GM12872 (cell line): Measurements from ENCODE around the gene EXOC1.

ENCODE experiments used
- TF ChIP-seq, protein P1 (sequence below): IDR thresholded peaks from 3 replicates; pipeline ENCODE4 v1.5.1; 2011; ENCODE audit warnings: low read depth, mild to moderate bottlenecking, low read length, moderate library complexity; ENCODE audit not compliant: insufficient read depth

EXOC1 gene

DNA sequence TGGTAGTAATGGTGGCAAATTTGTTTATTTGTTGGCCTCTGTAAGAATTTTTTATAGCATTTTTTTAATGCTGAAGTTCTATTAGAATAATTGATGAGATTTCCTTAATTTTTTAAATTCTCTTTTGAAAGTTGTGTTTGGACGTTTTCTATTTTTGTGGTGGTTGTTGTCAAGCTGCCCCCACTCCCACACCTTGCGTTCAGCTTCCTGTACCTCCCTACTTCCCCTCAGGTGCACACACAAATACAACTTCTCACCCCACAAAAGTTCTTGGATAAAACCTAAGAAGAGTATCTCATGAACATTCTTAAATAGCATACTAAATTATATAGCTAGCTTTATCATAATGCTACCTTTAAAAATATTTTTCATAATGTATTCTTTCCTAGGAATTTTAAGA lies 38.7 kb downstream of the EXOC1 start:
- TF ChIP-seq, protein P1, sequence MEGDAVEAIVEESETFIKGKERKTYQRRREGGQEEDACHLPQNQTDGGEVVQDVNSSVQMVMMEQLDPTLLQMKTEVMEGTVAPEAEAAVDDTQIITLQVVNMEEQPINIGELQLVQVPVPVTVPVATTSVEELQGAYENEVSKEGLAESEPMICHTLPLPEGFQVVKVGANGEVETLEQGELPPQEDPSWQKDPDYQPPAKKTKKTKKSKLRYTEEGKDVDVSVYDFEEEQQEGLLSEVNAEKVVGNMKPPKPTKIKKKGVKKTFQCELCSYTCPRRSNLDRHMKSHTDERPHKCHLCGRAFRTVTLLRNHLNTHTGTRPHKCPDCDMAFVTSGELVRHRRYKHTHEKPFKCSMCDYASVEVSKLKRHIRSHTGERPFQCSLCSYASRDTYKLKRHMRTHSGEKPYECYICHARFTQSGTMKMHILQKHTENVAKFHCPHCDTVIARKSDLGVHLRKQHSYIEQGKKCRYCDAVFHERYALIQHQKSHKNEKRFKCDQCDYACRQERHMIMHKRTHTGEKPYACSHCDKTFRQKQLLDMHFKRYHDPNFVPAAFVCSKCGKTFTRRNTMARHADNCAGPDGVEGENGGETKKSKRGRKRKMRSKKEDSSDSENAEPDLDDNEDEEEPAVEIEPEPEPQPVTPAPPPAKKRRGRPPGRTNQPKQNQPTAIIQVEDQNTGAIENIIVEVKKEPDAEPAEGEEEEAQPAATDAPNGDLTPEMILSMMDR, result no peak

DNA sequence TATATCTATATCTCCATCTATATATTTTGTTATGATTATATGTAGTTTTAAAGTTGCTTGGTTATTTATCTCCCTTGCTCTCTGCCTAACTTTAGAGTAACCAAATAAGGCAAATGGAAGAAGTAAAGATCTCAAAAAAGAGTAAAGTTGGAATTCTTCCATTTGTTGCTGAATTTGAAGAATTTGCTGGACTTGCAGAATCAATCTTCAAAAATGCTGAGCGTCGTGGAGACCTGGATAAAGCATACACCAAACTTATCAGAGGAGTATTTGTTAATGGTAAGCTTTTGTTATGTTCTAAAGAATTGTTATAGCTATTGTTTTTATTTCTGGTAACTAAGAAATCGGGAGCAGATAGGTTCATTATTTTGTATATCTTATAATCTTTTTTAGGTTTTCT lies 43.2 kb downstream of the EXOC1 start:
- TF ChIP-seq, protein P1, result no peak

- TF ChIP-seq, protein P1, result no peak
These were observed 49.2 kb downstream of the EXOC1 start for GRCh38 chr4:55902677-55903076.

DNA sequence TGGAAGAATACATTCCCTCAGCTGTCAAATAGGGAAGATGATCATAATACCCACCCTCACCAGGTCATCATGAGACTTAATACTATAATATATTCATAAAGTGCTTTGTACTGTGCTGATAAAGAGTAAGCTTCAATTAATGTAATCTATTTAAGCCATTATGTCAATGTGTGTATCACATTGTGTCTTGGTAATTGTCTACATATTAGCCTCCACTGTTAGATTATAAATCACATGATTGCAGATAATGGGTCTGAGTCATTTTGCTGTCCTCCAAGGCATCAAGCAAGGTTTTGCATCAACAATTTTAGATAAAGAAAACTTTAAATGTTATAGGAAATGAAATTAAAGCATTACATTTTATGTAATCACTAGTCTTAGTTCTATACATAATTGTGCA lies 50.1 kb downstream of the EXOC1 start:
- TF ChIP-seq, protein P1, result no peak

DNA sequence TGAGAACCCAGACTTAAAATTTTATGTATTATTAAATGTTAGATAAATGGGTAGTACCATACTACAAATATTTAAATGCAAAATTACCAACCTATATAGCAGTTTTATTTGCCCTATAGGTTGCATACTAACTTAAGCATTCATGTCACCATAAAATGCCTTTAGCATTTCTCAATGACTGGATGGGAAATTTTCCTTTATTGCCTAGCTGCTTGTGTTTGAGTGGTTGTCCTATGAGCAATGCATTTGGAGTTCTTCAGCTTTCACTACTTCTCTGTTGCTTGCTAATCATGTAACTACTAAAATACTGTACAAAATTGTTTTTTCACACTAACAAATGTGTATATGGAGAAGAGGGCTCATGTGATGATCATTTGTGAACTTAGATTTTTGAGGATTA lies 51.1 kb downstream of the EXOC1 start:
- TF ChIP-seq, protein P1, result no peak

DNA sequence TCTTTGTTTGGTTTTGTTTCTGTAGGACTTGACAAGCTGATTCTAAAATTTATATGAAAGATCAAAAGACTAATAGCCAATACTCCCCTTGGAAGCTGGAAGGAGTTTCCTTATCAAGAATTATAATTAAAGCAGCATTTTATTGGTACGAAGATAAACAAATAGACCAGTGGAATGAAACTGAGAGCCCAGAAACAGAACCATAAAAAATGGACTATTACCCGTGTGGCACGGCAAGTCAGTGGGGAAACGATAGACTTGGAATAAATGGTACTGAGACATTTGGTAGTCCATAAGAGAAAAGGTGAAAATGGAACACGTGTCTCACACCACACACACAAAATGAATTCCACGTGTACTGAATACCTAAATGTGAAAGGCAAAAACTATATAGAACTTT lies 52.9 kb downstream of the EXOC1 start:
- TF ChIP-seq, protein P1, result no peak

DNA sequence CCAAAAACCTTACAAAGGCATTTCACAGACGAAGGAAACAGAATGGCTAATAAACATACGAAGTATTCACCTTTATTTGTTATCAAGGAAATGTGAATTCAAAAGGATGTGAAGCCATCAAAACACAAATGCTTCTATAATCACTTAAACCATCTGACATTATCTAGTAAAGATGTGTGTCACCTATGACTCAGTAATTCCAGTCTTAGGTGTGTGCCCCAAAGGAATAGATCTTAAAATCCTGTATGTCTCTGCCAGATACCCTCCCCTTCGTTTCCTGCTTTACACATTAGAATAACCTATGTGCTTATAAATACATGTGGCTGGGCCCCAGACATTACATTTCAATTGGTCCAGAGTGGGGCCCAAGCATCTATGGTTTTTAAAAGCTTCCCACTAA lies 53.5 kb downstream of the EXOC1 start:
- TF ChIP-seq, protein P1, result no peak

DNA sequence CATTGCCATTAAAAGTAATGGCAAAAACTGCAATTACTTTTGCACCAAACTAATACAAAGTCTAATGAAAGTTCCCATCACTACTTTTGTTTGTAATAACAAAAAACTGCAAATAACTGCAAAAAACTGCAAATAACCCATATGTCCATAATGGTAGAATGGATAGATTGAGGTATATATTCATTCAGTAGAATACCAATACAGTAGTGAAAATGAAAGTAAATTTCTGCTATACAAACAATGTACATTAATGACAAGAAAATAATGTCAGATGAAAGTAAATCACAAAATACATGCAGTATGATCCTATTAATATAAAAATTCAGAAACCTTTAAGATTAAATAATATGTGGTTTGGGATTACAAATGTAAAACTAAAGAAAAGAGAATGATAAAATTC lies 54.0 kb downstream of the EXOC1 start:
- TF ChIP-seq, protein P1, result no peak
